Thyroid gland (tissue), 4 donors: Measurements from ENCODE around the gene KATNAL1.

Experiments used
- POLR2A ChIP-seq, 2 donors: fragments of 450-650 bp; IDR thresholded peaks; one replicate each; pipeline ENCODE4 v1.6.1; 2017; ENCODE audit warnings: antibody characterized with exemption in 2 of 2, mild to moderate bottlenecking in 2 of 2, moderate library complexity in 1 of 2
- TF ChIP-seq, protein P1 (sequence below), 6 experiments: fragments of 200-600 bp in 3 of 6; fragments of 450-650 bp in 3 of 6; sonication (generic) in 3 of 6; IDR thresholded peaks; one replicate each; pipeline ENCODE4 v1.5.1; 2016 to 2019; ENCODE audit warnings: antibody characterized with exemption in 6 of 6, mild to moderate bottlenecking in 2 of 6, inconsistent platforms in 1 of 6, moderate library complexity in 1 of 6

DNA sequence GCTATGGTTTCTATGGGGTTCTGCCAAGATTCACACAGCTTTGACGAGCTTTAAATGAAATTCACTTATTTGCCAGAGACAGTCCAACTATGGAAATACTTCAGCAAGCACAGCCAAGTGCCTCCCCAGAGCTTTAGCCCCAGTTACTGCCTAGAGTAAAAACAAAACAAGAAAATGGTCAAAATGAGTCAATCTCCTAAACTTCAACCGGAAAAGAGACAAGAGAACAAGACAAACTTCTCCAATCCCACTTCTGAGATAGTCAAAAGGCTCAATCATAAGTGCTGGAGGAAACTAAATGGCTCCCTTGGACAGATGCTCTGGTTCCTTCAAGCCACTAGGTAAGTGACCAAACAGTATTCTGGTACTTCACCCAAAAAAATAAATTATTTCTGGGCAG, 65.8 kb downstream of the KATNAL1 start:
- TF ChIP-seq, protein P1, sequence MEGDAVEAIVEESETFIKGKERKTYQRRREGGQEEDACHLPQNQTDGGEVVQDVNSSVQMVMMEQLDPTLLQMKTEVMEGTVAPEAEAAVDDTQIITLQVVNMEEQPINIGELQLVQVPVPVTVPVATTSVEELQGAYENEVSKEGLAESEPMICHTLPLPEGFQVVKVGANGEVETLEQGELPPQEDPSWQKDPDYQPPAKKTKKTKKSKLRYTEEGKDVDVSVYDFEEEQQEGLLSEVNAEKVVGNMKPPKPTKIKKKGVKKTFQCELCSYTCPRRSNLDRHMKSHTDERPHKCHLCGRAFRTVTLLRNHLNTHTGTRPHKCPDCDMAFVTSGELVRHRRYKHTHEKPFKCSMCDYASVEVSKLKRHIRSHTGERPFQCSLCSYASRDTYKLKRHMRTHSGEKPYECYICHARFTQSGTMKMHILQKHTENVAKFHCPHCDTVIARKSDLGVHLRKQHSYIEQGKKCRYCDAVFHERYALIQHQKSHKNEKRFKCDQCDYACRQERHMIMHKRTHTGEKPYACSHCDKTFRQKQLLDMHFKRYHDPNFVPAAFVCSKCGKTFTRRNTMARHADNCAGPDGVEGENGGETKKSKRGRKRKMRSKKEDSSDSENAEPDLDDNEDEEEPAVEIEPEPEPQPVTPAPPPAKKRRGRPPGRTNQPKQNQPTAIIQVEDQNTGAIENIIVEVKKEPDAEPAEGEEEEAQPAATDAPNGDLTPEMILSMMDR (IDR thresholded peaks at IDR 0.05): no peak
- TF ChIP-seq POLR2A (IDR thresholded peaks at IDR 0.05): no peak
